Endothelial cell of umbilical vein (primary cell): ENCODE data around the gene TMEM223. TPM values are rescaled to one million over a fixed set of nuclear protein-coding genes. Genes with fewer than 3 reads are reported as not detected.

Experiments used
- BruUV-seq: library from RNA; stranded (reverse); fragments of 400-500 nt; replicated peaks from 2 replicates; lab custom pipeline; 2021; lab: Mats Ljungman, UMichigan
- CTCF ChIA-PET: fragments of 300-600, 350-600 bp; sonication (Branson Sonifier 250); formaldehyde crosslinking; loops from one replicate; lab custom pipeline; 2021; ENCODE audit warnings: antibody characterized with exemption, inconsistent platforms; lab: Charles Lee
- POLR2A ChIA-PET: fragments of 300-600, 350-600 bp; sonication (Branson Sonifier 250); formaldehyde crosslinking; loops from one replicate; lab custom pipeline; 2021; ENCODE audit warnings: antibody characterized with exemption, inconsistent platforms; lab: Charles Lee
- DNase-seq: peaks from one replicate; pipeline ENCODE4 v3.0.0-alpha.2; 2011; ENCODE audit warnings: low read depth, low spot score
- FAIRE-seq: peaks from 2 replicates; lab custom pipeline; 2011; peaks lifted over from hg19 to GRCh38; lab: Jason Lieb, UNC
- H2AFZ ChIP-seq: 2 replicates; pipeline ENCODE4 v1.6.0; 2012; ENCODE audit warnings: low read depth, low read length, control low read depth, inconsistent platforms
- H3K27ac ChIP-seq: 2 replicates; pipeline ENCODE4 v1.5.1; 2011; ENCODE audit warnings: low read depth, mild to moderate bottlenecking, control low read depth, low read length, moderate library complexity; ENCODE audit not compliant: insufficient read depth
- H3K27me3 ChIP-seq, 2 experiments: 2 replicates each; pipeline versions ENCODE4 v1.6.0 to v1.6.1; 2011; ENCODE audit warnings: low read length in 2 of 2, mixed read lengths in 1 of 2; ENCODE audit not compliant: control insufficient read depth in 2 of 2, insufficient read depth in 2 of 2
- H3K36me3 ChIP-seq, 2 experiments: 2 replicates in 1 of 2; 3 replicates in 1 of 2; pipeline ENCODE4 v1.5.1; 2011; ENCODE audit warnings: low read length in 2 of 2, mild to moderate bottlenecking in 1 of 2, moderate library complexity in 1 of 2; ENCODE audit not compliant: control insufficient read depth in 2 of 2, insufficient read depth in 2 of 2; ENCODE audit errors: extremely low read depth in 1 of 2
- H3K4me1 ChIP-seq: 3 replicates; pipeline ENCODE4 v1.5.1; 2011; ENCODE audit warnings: mild to moderate bottlenecking, low read length; ENCODE audit not compliant: control insufficient read depth, insufficient read depth; ENCODE audit errors: extremely low read depth
- H3K4me2 ChIP-seq: 2 replicates; pipeline ENCODE4 v1.6.1; 2011; ENCODE audit warnings: low read length, control low read depth, mixed read lengths; ENCODE audit not compliant: insufficient read depth
- H3K4me3 ChIP-seq, 3 experiments: fragments of 200-600 bp in 1 of 3; sonication (generic), shearing (Covaris generic) in 1 of 3; replicated peaks in 1 of 3; 2 replicates each; pipeline ENCODE4 v1.5.1; 2011 to 2016; ENCODE audit warnings: control low read depth in 3 of 3, low read length in 3 of 3, mild to moderate bottlenecking in 2 of 3, inconsistent platforms in 1 of 3, low read depth in 1 of 3, moderate library complexity in 1 of 3; ENCODE audit not compliant: insufficient read depth in 1 of 3
- H3K79me2 ChIP-seq: 2 replicates; pipeline ENCODE4 v1.6.0; 2012; ENCODE audit warnings: low read length, inconsistent platforms; ENCODE audit not compliant: control insufficient read depth, insufficient read depth
- H3K9ac ChIP-seq: replicated peaks from 2 replicates; pipeline ENCODE3; 2011; ENCODE audit warnings: low read length, control low read depth; ENCODE audit not compliant: insufficient read depth; ENCODE audit errors: extremely low read depth
- H3K9me1 ChIP-seq: replicated peaks from 3 replicates; pipeline ENCODE4 v1.6.0; 2011; ENCODE audit warnings: mild to moderate bottlenecking, low read length; ENCODE audit not compliant: control insufficient read depth, insufficient read depth; ENCODE audit errors: extremely low read depth
- H3K9me3 ChIP-seq: replicated peaks from 2 replicates; pipeline ENCODE4 v1.5.1; 2012; ENCODE audit warnings: low read length, inconsistent platforms; ENCODE audit not compliant: control insufficient read depth, insufficient read depth
- H4K20me1 ChIP-seq: replicated peaks from 2 replicates; pipeline ENCODE3; 2011; ENCODE audit warnings: mild to moderate bottlenecking, low read length; ENCODE audit not compliant: control insufficient read depth, insufficient read depth; ENCODE audit errors: extremely low read depth
- CTCF ChIP-seq, 2 donors: IDR thresholded peaks; 1 replicate in 1 of 2; 2 replicates in 1 of 2; pipeline ENCODE4 v1.5.1; 2011; ENCODE audit warnings: low read length in 2 of 2, mild to moderate bottlenecking in 2 of 2, moderate library complexity in 2 of 2, control low read depth in 1 of 2, inconsistent platforms in 1 of 2, low read depth in 1 of 2; ENCODE audit not compliant: insufficient read depth in 1 of 2; ENCODE audit errors: extremely low read depth in 1 of 2
- EZH2 ChIP-seq: IDR thresholded peaks from 2 replicates; pipeline ENCODE4 v1.6.1; 2012; ENCODE audit warnings: borderline replicate concordance, low read depth, mild to moderate bottlenecking, moderate library complexity, low read length, inconsistent platforms; ENCODE audit not compliant: severe bottlenecking
- FOS ChIP-seq: IDR thresholded peaks from 2 replicates; pipeline ENCODE4 v1.6.1; 2011; ENCODE audit warnings: mild to moderate bottlenecking, low read length, moderate library complexity, borderline replicate concordance; ENCODE audit not compliant: insufficient read depth
- GATA2 ChIP-seq: IDR thresholded peaks from 2 replicates; pipeline ENCODE4 v1.7.0; 2011; ENCODE audit warnings: low read depth, mild to moderate bottlenecking, moderate library complexity, mixed read lengths, low read length; ENCODE audit not compliant: insufficient read length, insufficient read depth
- JUN ChIP-seq: IDR thresholded peaks from 2 replicates; pipeline ENCODE4 v1.6.1; 2011; ENCODE audit warnings: borderline replicate concordance, low read depth; ENCODE audit not compliant: insufficient read length, insufficient read depth
- MAX ChIP-seq: IDR thresholded peaks from 2 replicates; pipeline ENCODE4 v1.6.1; 2011; ENCODE audit not compliant: insufficient read depth, insufficient read length
- MYC ChIP-seq: IDR thresholded peaks from one replicate; pipeline ENCODE4 v1.6.1; 2011; ENCODE audit warnings: mild to moderate bottlenecking, low read depth, low read length
- POLR2A ChIP-seq: IDR thresholded peaks from 2 replicates; pipeline ENCODE4 v1.6.1; 2012; ENCODE audit warnings: low read depth, mild to moderate bottlenecking, control low read depth, low read length
- POLR2AphosphoS5 ChIP-seq: IDR thresholded peaks from 2 replicates; pipeline ENCODE4 v1.6.1; 2012; ENCODE audit warnings: low read depth, mild to moderate bottlenecking, control low read depth, low read length, moderate library complexity; ENCODE audit not compliant: insufficient read depth
- dilution Hi-C: fragments of 300-500 bp; cut with MboI; formaldehyde crosslinking; loops from one replicate; pipeline ENCODE4 v1.15.0; 2019; ENCODE audit warnings: low sequenced_read_pairs; ENCODE audit not compliant: extremely low pct_ligation_motif_present
- intact Hi-C: fragments of 100-400 bp; cut with micrococcal nuclease; formaldehyde crosslinking; loops from one replicate; pipeline ENCODE4 v1.10.0; 2022
- polyA plus RNA-seq, 4 experiments: library from polyadenylated mRNA; depleted of rRNA in 3 of 4; stranded (reverse) in 3 of 4; unstranded in 1 of 4; fragments of >200 nt; gene quantifications; 2 replicates each; pipeline versions ENCODE4 v1.2.1 to v1.2.3, GENCODE V29; 2011 to 2012; ENCODE audit warnings: missing spikeins in 1 of 4
- total RNA-seq: library from RNA; stranded (reverse); gene quantifications from 2 replicates; pipeline ENCODE4 v1.2.3, GENCODE V29; 2021

TMEM223 gene
- total and polyA plus RNA-seq, 2 donors (not counting 3 experiments of a cell fraction or from before 2014, with no cell fraction given) = 11.8 to 26.7 TPM

- no TSS peak for BruUV-seq
- DNase-seq (no peak), FAIRE-seq (no peak)
- Histone ChIP-seq H3K4me1 (no peaks in the 10 kb centered on the region), H2AFZ (no peak overlapping the region), H3K27me3 (no peaks in the 10 kb centered on the region), H3K9ac (no peak overlapping the region), H3K27ac (no peak overlapping the region), H4K20me1 (no peaks in the 10 kb centered on the region), H3K9me1 (no peaks in the 10 kb centered on the region), H3K4me2 (no peak overlapping the region), H3K9me3 (no peaks in the 10 kb centered on the region), H3K36me3 (peaks cover 0 to 25% of the 10 kb centered on the region in 2 experiments), H3K4me3 (no peak overlapping the region), H3K79me2 (no peaks in the 10 kb centered on the region)
- ChIA-PET POLR2A (no interaction called here), CTCF (interaction anchor here (5.2 kb wide), 1 partner anchor 7 kb away, joined by 41 read pairs; no protein-coding TSS in a partner anchor)
- no peak for TF ChIP-seq POLR2A
- TF ChIP-seq POLR2AphosphoS5 = no peak
- no peak for TF ChIP-seq MYC
- no peak for TF ChIP-seq FOS
- no peak for TF ChIP-seq GATA2
- TF ChIP-seq EZH2 = no peak
- no peak for TF ChIP-seq CTCF (IDR thresholded peaks at IDR 0.05; ENCODE audit: extremely low read depth in 1 of 2, insufficient read depth in 1 of 2, low read depth in 1 of 2, low read length in 2 of 2)
- TF ChIP-seq MAX = no peak
- no peak for TF ChIP-seq JUN
- intact Hi-C loops = no loop called here
- dilution Hi-C loops = no loop called here
Measured at GRCh38 chr11:62778441-62778840, 13.4 kb downstream of the TMEM223 start.
